Middle frontal gyrus (tissue), 1 donor: ENCODE data around the gene PTPRE.
"Not testable (repeated sequence)": the region's sequence is repeated elsewhere in the genome, so short reads cannot be mapped to it uniquely, and the experiment has no call there.

Experiments used
- DNase-seq: peaks from one replicate; pipeline ENCODE4 v3.0.0-alpha.2; 2015; ENCODE audit warnings: low spot score; ENCODE audit errors: extremely low spot score

PTPRE gene

DNA sequence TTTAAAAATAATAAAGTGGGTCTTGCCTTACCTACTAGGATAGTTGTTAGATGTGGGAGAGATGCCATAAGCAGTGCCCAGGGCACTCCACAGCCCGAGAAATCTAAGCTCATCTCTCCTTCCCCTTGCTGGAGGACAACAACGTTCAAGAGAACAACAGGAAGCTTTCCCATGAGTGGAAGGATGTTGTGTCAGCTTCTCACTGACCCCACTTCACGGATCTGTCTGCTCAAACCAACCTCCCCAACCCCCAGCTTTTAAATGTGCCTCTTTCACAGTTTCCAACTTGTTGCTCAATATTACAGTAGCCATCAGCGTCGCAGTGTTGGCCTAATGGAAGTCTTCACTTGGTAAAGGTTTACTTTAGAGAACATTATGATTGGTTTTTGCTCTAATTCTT, 72.1 kb downstream of the PTPRE start:
- DNase-seq = no peak

DNA sequence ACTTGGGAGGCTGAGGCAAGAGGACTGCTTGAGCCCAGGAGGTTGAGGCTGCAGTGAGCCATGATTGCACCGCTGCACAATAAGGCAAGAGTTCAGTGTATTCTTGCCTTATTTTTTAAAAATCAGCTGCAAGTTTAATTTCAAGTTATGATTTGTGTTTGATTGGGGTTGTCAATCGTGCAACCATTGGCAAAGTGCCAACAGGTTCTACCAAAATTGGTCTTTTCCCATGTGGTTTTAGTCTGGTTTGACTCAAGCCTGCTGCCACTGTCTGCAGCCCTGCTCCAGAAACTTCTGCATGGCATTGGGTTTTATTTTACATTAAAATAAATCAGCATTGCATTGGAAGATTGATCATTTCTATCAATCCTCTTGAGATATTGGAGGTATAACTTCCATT, 72.7 kb downstream of the PTPRE start:
- no peak for DNase-seq

DNA sequence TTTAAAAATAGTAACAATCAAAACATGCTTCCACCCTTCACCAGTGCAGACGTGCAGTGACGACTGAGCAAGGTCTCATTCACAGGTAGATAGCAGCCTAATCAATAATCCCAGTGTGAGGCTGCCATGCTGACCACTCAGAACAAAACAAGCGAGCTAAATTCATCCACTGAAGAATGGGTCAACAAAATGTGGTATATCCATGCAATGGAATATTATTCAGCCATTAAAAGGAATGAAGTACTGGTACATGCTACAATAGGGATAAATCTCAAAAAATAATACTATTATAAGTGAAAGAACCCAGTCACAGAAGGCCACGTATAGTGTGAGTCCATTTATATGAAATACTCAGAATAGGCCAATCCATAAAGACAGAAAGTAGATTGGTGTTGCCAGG, 74.0 kb downstream of the PTPRE start:
- no peak for DNase-seq

- no peak for DNase-seq
These were observed 75.7 kb downstream of the PTPRE start for GRCh38 chr10:127982601-127983000.

GRCh38 chr10:127983344-127984100, 76.6 kb downstream of the PTPRE start:
- DNase-seq = no peak

DNA sequence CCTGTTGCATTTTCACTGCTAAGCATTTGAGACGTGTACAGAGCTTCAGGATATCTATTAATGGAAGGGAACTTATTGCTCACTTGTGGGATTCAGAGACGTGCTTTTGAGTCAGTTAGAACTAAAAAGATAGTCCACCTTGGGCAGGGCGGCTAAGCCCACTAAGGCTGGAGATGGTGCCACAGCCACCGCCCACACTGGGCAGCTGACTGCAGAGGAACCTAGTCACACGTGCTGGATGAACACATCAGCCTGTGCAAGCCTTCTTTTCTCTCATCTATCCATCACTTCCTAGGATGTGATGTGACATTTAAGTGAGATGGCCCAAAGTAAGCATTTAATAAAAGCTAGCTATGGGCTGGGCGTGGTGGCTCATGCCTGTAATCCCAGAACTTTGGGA, 78.0 kb downstream of the PTPRE start:
- DNase-seq = no peak

- no peak for DNase-seq
These were observed 79.9 kb downstream of the PTPRE start for GRCh38 chr10:127986531-127987466.

GRCh38 chr10:127987467-127988380, 80.8 kb downstream of the PTPRE start:
- DNase-seq = no peak

- DNase-seq = no peak
These were observed 82.6 kb downstream of the PTPRE start for GRCh38 chr10:127989481-127990012.

DNA sequence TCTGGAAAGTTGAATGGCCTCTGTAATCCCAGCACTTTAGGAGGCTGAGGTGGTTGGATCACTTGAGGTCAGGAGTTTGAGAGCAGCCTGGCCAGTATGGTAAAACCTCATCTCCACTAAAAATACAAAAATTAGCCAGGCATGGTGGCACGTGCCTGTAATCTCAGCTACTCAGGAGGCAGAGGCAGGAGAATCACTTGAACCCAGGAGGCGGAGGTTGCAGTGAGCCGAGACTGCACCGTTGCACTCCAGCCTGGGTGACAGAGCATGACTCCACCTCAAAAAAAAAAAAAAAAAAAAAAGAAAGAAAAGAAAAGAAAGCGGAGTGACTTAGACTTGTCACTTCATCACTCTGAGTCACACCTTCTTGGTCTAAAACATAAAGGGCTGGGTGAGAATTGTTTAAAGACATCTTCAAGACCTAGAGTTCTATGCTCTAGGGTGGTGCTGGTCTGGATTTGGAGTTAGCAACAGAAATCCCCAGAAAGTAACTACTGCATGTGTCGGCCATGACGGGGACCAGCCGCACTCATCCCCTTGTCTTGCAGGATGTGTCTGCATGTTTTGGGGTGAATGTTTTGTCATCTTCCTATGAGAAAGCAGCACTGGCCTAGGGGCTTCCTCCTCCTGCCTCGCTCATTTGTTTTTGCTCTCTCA, 83.4 kb downstream of the PTPRE start:
- not testable (repeated sequence) for DNase-seq

- DNase-seq = no peak
These were observed 84.1 kb downstream of the PTPRE start for GRCh38 chr10:127990846-127991542.

DNA sequence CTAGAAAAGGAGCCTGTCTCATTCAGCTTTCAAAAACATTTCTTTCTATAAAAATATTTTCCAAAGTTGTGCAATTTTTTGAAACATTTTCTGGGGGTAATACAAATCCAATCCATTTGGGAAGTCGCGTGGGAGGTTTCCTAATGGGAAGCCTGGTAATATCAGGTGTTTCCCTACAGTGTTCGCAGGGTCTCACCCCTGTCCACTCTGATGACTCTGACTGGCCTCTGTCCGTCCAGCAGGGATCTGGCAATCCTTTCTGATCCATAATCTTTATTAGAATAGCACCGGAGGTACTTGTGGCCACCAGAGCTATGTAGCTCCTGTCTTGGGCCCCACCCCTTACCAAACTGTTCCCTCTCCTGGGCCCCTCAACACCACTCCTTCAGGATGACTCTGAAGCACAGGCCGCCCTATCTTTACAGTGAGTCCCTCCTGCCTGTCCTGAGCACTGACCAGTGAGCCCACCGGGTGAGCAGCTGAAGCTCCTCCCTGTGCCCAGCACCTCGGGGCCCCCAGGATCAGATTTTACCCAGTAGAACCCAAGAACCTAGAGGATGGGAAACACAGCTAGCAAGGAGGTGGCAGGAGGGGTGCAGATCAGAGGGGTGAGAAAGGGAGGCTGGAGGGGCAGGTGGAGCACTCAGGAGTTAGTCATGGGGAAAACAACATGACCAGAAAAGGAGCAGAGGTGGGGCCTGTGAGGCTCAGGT, 84.8 kb downstream of the PTPRE start:
- no peak for DNase-seq

DNA sequence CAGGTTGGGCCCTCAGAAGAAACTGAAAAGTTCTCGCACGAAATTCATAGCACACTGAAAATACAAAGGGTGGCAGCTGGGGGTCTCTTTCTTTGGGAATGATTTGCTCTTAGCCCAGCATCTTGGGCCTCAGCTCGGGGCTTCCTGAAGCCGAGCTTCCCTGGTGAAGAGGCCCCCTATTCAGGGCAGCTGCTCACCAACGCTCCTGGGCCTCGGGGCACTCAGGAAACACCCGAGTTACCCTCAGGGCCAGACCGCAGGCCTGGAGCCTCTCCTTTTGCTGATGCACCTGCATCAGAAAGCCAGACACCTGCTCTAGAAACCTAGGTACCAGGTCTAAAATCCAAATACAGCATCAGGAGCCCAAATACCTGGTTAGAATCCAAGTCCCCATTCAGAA, 85.5 kb downstream of the PTPRE start:
- DNase-seq = no peak

- no peak for DNase-seq
These were observed 86.3 kb downstream of the PTPRE start for GRCh38 chr10:127993056-127993690.

- no peak for DNase-seq
These were observed 89.0 kb downstream of the PTPRE start for GRCh38 chr10:127995939-127996338.

DNA sequence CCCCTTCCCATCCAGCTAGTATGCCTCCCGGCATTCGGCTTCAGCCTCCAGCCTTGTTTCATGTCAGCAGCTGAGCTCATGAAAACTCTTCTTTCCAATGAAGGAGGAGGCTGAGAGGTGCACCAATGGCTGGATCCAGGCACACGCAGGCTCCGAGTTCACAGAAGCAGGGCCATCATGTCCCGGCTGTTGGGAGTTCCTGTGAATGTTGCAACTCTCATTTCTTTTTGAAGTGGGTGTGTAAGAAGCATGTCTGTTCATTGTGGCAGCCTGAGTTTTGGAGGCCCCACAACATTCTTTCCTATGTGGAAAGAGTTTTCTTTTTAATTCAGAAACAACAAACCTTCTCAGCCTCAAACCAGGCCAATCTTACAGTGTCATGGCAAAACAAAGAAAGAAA, 89.7 kb downstream of the PTPRE start:
- DNase-seq = no peak

- no peak for DNase-seq
These were observed 90.4 kb downstream of the PTPRE start for GRCh38 chr10:127997271-127997670.

GRCh38 chr10:127997937-127998336, 91.0 kb downstream of the PTPRE start:
- no peak for DNase-seq
